ENCODE data around the gene VEGFB.

- TF ChIP-seq CTCF (IDR thresholded peaks at IDR 0.05; ENCODE audit: low read depth, low read length) (no peak), EZH2phosphoT487 (IDR thresholded peaks at IDR 0.05; ENCODE audit: low read depth) (no peak)
Observed at GRCh38 chr11:64208796-64209562, 25.4 kb upstream of the VEGFB start.
